ENCODE data around the gene RGS5. TPM values are rescaled to one million over a fixed set of nuclear protein-coding genes. Genes with fewer than 3 reads are reported as not detected.

Gene RGS5
- total RNA-seq, 2 donors from 2014 or later, result 176 to 297 TPM

- DNase-seq (ENCODE audit: low spot score), result no peak
- intact Hi-C loops (cut with DNase I), result no loop called here
These were observed 98.2 kb downstream of the RGS5 start for GRCh38 chr1:163104385-163105099.

- intact Hi-C loops (cut with DNase I), result no loop called here
- DNase-seq (ENCODE audit: low spot score), result no peak
These were observed 100.1 kb downstream of the RGS5 start for GRCh38 chr1:163102590-163102989.

- intact Hi-C loops (cut with DNase I), result no loop called here
- DNase-seq (ENCODE audit: low spot score), result no peak
These were observed 107.5 kb downstream of the RGS5 start for GRCh38 chr1:163095213-163095612.

GRCh38 chr1:163094589-163094988, 108.1 kb downstream of the RGS5 start:
- intact Hi-C loops (cut with DNase I), result no loop called here
- DNase-seq (ENCODE audit: low spot score), result no peak

- intact Hi-C loops (cut with DNase I), result no loop called here
These were observed 108.5 kb downstream of the RGS5 start for GRCh38 chr1:163094182-163094581.

GRCh38 chr1:163093579-163093978, 109.1 kb downstream of the RGS5 start:
- DNase-seq (ENCODE audit: low spot score), result no peak
- intact Hi-C loops (cut with DNase I), result no loop called here

More at GRCh38 chr1:163094182-163094581, 108.5 kb downstream of the RGS5 start:
- DNase-seq (ENCODE audit: low spot score), result no peak

GRCh38 chr1:163093169-163093568, 109.5 kb downstream of the RGS5 start:
- intact Hi-C loops (cut with DNase I), result no loop called here
- no peak for DNase-seq (ENCODE audit: low spot score)

Other genes starting within 250 kb of the RGS5 start
- 10 to 100 TPM; 10.5 to 12.8 TPM for gene RGS4, start 133.6 kb downstream of the RGS5 start, total RNA-seq
- under 1 TPM; 0.56 to 0.57 TPM for gene NUF2, start 119.0 kb upstream of the RGS5 start, total RNA-seq